HG03175 (cell line): ENCODE results near the gene PSRC1.
"Not testable (repeated sequence)": the region's sequence is repeated elsewhere in the genome, so short reads cannot be mapped to it uniquely, and the experiment has no call there.

Source experiments
- ATAC-seq: cut with Tn5 transposase; IDR thresholded peaks from one replicate; pipeline ENCODE4 v1.9.1; 2021; ENCODE audit warnings: mild to moderate bottlenecking, moderate library complexity; ENCODE audit not compliant: unreplicated experiment

Gene PSRC1

GRCh38 chr1:109296782-109297181 lies 13.8 kb upstream of the PSRC1 start:
- ATAC-seq = no peak

- no peak for ATAC-seq
These were observed 12.9 kb upstream of the PSRC1 start for GRCh38 chr1:109295712-109296415.

GRCh38 chr1:109294481-109294880 lies 11.5 kb upstream of the PSRC1 start:
- no peak for ATAC-seq

GRCh38 chr1:109293026-109293425 lies 10.1 kb upstream of the PSRC1 start:
- ATAC-seq = no peak

- ATAC-seq = no peak
These were observed 9.4 kb upstream of the PSRC1 start for GRCh38 chr1:109292364-109292763.

- ATAC-seq = no peak
These were observed 8.1 kb upstream of the PSRC1 start for GRCh38 chr1:109290998-109291397.

GRCh38 chr1:109290137-109290536 lies 7.2 kb upstream of the PSRC1 start:
- ATAC-seq = no peak

GRCh38 chr1:109286762-109287161 lies 3.8 kb upstream of the PSRC1 start:
- ATAC-seq = not testable (repeated sequence)

- ATAC-seq = no peak
These were observed 1.0 kb upstream of the PSRC1 start for GRCh38 chr1:109283748-109284600.

- no peak for ATAC-seq
These were observed 421 bp downstream of the PSRC1 start for GRCh38 chr1:109282497-109282951.

- no peak for ATAC-seq
These were observed 1.1 kb downstream of the PSRC1 start for GRCh38 chr1:109281680-109282496.

GRCh38 chr1:109280862-109281261 lies 2.1 kb downstream of the PSRC1 start:
- no peak for ATAC-seq

GRCh38 chr1:109279615-109280278 lies 3.2 kb downstream of the PSRC1 start:
- no peak for ATAC-seq

GRCh38 chr1:109277434-109278204 lies 5.3 kb downstream of the PSRC1 start:
- ATAC-seq = peak; percentile 89

- no peak for ATAC-seq
These were observed 7.1 kb downstream of the PSRC1 start for GRCh38 chr1:109275706-109276345.

- ATAC-seq = no peak
These were observed 8.1 kb downstream of the PSRC1 start for GRCh38 chr1:109274533-109275476.

GRCh38 chr1:109273570-109274288 lies 9.2 kb downstream of the PSRC1 start:
- ATAC-seq = no peak
